ENCODE results near the gene CCDC106. TPM values are rescaled to one million over a fixed set of nuclear protein-coding genes. Genes with fewer than 3 reads are reported as not detected.
A peak's percentile ranks its signal among the peaks of the same experiment; 100 is the strongest.

The CCDC106 gene
- total and polyA plus RNA-seq, 2 of the 4 experiments (the other 2 are of a cell fraction): 2.3 to 13.6 TPM

- H3K4me1 ChIP-seq (ENCODE audit: control insufficient read depth, insufficient read depth, low read length): peaks cover 13% of the 10 kb centered on the region
- TF ChIP-seq SMC3 (IDR thresholded peaks at IDR 0.05; ENCODE audit: low read depth, low read length) (no peak), FOS (IDR thresholded peaks at IDR 0.05; ENCODE audit: low read depth, low read length) (no peak), CEBPB (IDR thresholded peaks at IDR 0.05; ENCODE audit: low read depth, low read length) (peak; percentile 49; the same call in 1 of the 2 replicates), RFX5 (IDR thresholded peaks at IDR 0.05; ENCODE audit: low read depth, low read length) (no peak), CTCF (conservative IDR thresholded peaks at IDR 0.05; ENCODE audit: low read depth, low read length) (no peak), RCOR1 (IDR thresholded peaks at IDR 0.05; ENCODE audit: insufficient replicate concordance, low read length) (no peak), ELK1 (IDR thresholded peaks at IDR 0.05; ENCODE audit: borderline replicate concordance, low read depth, low read length) (no peak)
- H2AK9ac ChIP-seq (replicated peaks; ENCODE audit: low read depth, low read length, poor library complexity): peak overlapping the region; percentile 84
- H3K27me3 ChIP-seq (ENCODE audit: control insufficient read depth, insufficient read depth, low read length): no peaks in the 10 kb centered on the region
- H3K18ac ChIP-seq (ENCODE audit: low read depth, low read length): no peak overlapping the region
- H4K5ac ChIP-seq (ENCODE audit: low read depth, low read length): no peak overlapping the region
- H2BK15ac ChIP-seq (ENCODE audit: low read depth, low read length): no peak overlapping the region
- H2AFZ ChIP-seq (replicated peaks; ENCODE audit: low read length, poor library complexity): peak overlapping the region; percentile 27
- no peak overlapping the region for H3K14ac ChIP-seq (replicated peaks; ENCODE audit: low read depth, low read length)
- H4K20me1 ChIP-seq (ENCODE audit: insufficient read depth, low read length): peaks cover 17% of the 10 kb centered on the region; the same call in 1 of the 2 replicates
- H2BK20ac ChIP-seq (ENCODE audit: low read depth, low read length): no peak overlapping the region
- no peak overlapping the region for H3K4me2 ChIP-seq (ENCODE audit: low read depth, low read length)
- H3K79me1 ChIP-seq (ENCODE audit: low read depth in 1 of 2, low read length in 2 of 2): peaks cover 15 to 48% of the 10 kb centered on the region in 2 experiments
- no peak overlapping the region; the same call in 1 of the 2 replicates for H2AK5ac ChIP-seq (ENCODE audit: low read depth, low read length)
- dilution Hi-C loops (cut with HindIII; ENCODE audit: low sequenced_read_pairs, unreplicated experiment): no loop called here
- DNase-seq (peak; percentile 21), ATAC-seq (ENCODE audit: low read depth) (no peak)
- H3K56ac ChIP-seq (ENCODE audit: extremely low read depth, insufficient read depth, low read length): no peak overlapping the region
- CTCF ChIA-PET: interaction anchor here (0.9 to 2.4 kb wide), 2 partner anchors 14 to 117 kb away, joined by 3 to 11 read pairs; partner anchors contain the start of gene ZNF865
- H3K36me3 ChIP-seq (ENCODE audit: control insufficient read depth, insufficient read depth, low read length): peaks cover 30% of the 10 kb centered on the region
- WGBS, 2 experiments (ENCODE audit: extremely low coverage in 2 of 2, insufficient read length in 1 of 2): 97% methylated on average over 6 of the region's 12 CpGs; no CpG with 5 or more reads in 1 of the 2 experiments
- peaks cover 15% of the 10 kb centered on the region; the same call in 1 of the 2 replicates for H3K9me1 ChIP-seq (ENCODE audit: insufficient read depth, low read length)
- intact Hi-C loops (cut with micrococcal nuclease): no loop called here
- no peak overlapping the region for H4K91ac ChIP-seq (ENCODE audit: insufficient read depth, low read depth, low read length)
- no peak overlapping the region for H3K9ac ChIP-seq (ENCODE audit: low read depth, low read length)
- H3K23ac ChIP-seq (ENCODE audit: low read depth, low read length): no peak overlapping the region
- no peak overlapping the region for H3K4me3 ChIP-seq (ENCODE audit: insufficient read depth, low read depth, low read length)
- no TSS peak for BruUV-seq (replicated peaks)
- H4K8ac ChIP-seq (ENCODE audit: low read depth in 2 of 2, low read length in 2 of 2): no peak overlapping the region
- in situ Hi-C loops (cut with MboI; ENCODE audit: low sequenced_read_pairs): no loop called here
- POLR2A ChIA-PET (ENCODE audit: unreplicated experiment): no interaction called here
- H2BK120ac ChIP-seq (ENCODE audit: low read depth, low read length): no peak overlapping the region
- H2BK5ac ChIP-seq (ENCODE audit: low read depth, low read length, poor library complexity, severe bottlenecking): no peak overlapping the region
- no peak overlapping the region for H3K27ac ChIP-seq (ENCODE audit: insufficient read depth, low read length)
- no peaks in the 10 kb centered on the region for H3K9me3 ChIP-seq (ENCODE audit: control insufficient read depth, insufficient read depth, low read length)
- no peak overlapping the region; the same call in 1 of the 2 replicates for H3K4ac ChIP-seq (ENCODE audit: low read depth, low read length)
Observed at GRCh38 chr19:55620410-55621204, 27.4 kb upstream of the CCDC106 start.

All from IMR-90 (cell line).